ENCODE data around the gene RFX1. TPM values are rescaled to one million over a fixed set of nuclear protein-coding genes. Genes with fewer than 3 reads are reported as not detected.

RFX1 gene
- total and polyA plus RNA-seq, 9 of the 15 experiments (the other 6 are each of a cell fraction or from before 2014, with no cell fraction given) = 0.14 to 19.3 (median 1.2) TPM

DNA sequence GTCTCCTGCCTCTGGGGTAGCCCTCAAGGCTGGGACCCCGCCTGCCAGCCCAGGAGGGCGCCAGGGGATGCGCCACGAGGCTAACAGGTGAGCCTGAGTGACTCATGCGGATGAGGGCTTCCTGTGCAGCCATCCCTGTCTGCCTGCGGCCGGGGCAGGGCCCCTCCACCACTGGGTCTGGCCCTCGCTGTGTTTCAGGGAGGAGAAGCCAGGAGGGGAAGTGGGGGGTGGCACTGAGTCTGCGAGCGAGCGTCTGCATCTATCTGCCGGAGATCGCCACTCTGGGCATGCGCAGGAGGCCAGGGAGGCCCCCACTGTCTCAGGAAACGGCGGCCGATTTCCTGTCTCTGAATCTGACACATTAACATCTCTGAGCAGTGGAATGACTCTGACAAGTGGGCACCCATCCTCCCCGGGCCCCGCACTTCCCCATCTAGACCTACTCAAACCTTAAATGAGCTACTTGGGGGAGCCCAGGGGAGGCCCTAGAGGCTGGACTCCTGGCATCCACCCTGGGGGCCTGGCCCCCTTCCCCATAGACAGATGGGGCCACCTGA lies 19.7 kb downstream of the RFX1 start:
- no peak overlapping the region for H3K27ac ChIP-seq (ENCODE audit: extremely low read depth, low read depth, low read length)
- peak overlapping the region in 1 of 2 experiments; percentile 76; a peak in 2 of 4 replicates for H3K9ac ChIP-seq (ENCODE audit: insufficient read depth in 1 of 2, low read depth in 2 of 2, low read length in 2 of 2)
- H3K4me1 ChIP-seq (replicated peaks in 1 of 2; ENCODE audit: control insufficient read depth in 2 of 2, insufficient read depth in 2 of 2, low read length in 2 of 2) = peaks cover 0 to 47% of the 10 kb centered on the region in 2 experiments; a peak in 2 of 5 replicates
- no peaks in the 10 kb centered on the region for H3K27me3 ChIP-seq (ENCODE audit: control insufficient read depth in 2 of 2, insufficient read depth in 2 of 2, low read length in 2 of 2)
- in situ Hi-C loops (cut with MboI) = no loop called here
- TF ChIP-seq, protein P1, sequence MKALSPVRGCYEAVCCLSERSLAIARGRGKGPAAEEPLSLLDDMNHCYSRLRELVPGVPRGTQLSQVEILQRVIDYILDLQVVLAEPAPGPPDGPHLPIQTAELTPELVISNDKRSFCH (CRISPR knock-in tag; IDR thresholded peaks at IDR 0.05) = no peak
- TF ChIP-seq, protein P1 (tag; IDR thresholded peaks at IDR 0.05) = no peak
- TF ChIP-seq NRF1 (conservative IDR thresholded peaks at IDR 0.05 in 1 of 2, IDR thresholded peaks at IDR 0.05 in 1 of 2) = 0 out of 4 replicates have a peak, but pooled peaks of 1 of the 2 experiments have one; percentile 17
- no peak for TF ChIP-seq ZNF785 (CRISPR knock-in tag; IDR thresholded peaks at IDR 0.05)
- TF ChIP-seq, protein P2, sequence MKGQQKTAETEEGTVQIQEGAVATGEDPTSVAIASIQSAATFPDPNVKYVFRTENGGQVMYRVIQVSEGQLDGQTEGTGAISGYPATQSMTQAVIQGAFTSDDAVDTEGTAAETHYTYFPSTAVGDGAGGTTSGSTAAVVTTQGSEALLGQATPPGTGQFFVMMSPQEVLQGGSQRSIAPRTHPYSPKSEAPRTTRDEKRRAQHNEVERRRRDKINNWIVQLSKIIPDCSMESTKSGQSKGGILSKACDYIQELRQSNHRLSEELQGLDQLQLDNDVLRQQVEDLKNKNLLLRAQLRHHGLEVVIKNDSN (CRISPR knock-in tag; IDR thresholded peaks at IDR 0.05) = no peak
- TF ChIP-seq MBD2 (IDR thresholded peaks at IDR 0.05; ENCODE audit: borderline replicate concordance, low read depth) = no peak
- TF ChIP-seq PHTF2 (CRISPR knock-in tag; IDR thresholded peaks at IDR 0.05) = no peak
- no TSS peak for BruUV-seq (replicated peaks)
- no peak for ATAC-seq
- DNase-seq (ENCODE audit: extremely low read depth in 1 of 4, low spot score in 3 of 4) = no peak
- peaks cover 6% of the 10 kb centered on the region for H3K9me1 ChIP-seq (ENCODE audit: control insufficient read depth, insufficient read depth, low read length)
- WGBS (ENCODE audit: insufficient coverage, low coverage, missing lambda C conversion rate) = 99% methylated on average over 9 of the region's 19 CpGs
- intact Hi-C loops (cut with micrococcal nuclease) = no loop called here
- no peak overlapping the region for H2AFZ ChIP-seq (ENCODE audit: low read depth, low read length)
- H3K4me3 ChIP-seq = no peak overlapping the region
- CTCF ChIA-PET (ENCODE audit: low intra/inter-chr PET ratio) = no interaction called here
- H3K9me3 ChIP-seq (replicated peaks; ENCODE audit: control insufficient read depth, insufficient read depth, low read depth, low read length) = no peaks in the 10 kb centered on the region
- H3K4me2 ChIP-seq (ENCODE audit: insufficient read depth, low read length) = no peak overlapping the region
- peaks cover 39% of the 10 kb centered on the region; the same call in 1 of the 3 replicates for H3K36me3 ChIP-seq (ENCODE audit: control insufficient read depth, insufficient read depth, low read length)
- H3K79me2 ChIP-seq (ENCODE audit: control insufficient read depth, insufficient read depth, low read length) = no peaks in the 10 kb centered on the region
- no peaks in the 10 kb centered on the region for H4K20me1 ChIP-seq (replicated peaks; ENCODE audit: control insufficient read depth, insufficient read depth, low read length)
- no peak for FAIRE-seq
- POLR2A ChIA-PET = interaction anchor here (1.8 kb wide), 1 partner anchor 20 kb away, joined by 8 read pairs; the partner anchor contains the start of gene RFX1
